NCI-H2107 treated with DMSO at 0.1 percent for 48 hours (cell line): ENCODE data around the gene IFIT1B.
"Not testable (repeated sequence)": the region's sequence is repeated elsewhere in the genome, so short reads cannot be mapped to it uniquely, and the experiment has no call there.

Source experiments
- DNase-seq: peaks from one replicate; lab custom pipeline; 2025; ENCODE audit not compliant: unreplicated experiment; lab: John Stamatoyannopoulos, UW

Gene IFIT1B

DNA sequence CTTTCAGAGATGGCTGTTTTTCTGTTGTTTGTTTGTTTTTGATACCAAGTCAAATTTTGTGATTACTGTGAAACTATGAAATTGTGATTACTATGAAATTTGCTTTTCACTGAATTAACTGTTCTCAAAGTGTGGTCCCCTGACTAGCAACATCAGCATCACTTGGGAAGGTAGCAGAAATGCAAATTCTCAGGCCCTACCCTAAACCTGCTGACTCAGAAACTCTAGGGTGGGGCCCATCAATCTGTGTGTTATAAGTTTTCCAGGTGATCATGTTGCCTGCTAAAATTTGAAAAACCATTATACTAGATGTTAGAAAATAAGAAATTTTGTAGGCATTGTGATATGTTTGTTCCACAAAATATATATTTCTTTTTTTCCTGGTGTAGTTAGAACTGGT lies 1.2 kb downstream of the IFIT1B start:
- no peak for DNase-seq

DNA sequence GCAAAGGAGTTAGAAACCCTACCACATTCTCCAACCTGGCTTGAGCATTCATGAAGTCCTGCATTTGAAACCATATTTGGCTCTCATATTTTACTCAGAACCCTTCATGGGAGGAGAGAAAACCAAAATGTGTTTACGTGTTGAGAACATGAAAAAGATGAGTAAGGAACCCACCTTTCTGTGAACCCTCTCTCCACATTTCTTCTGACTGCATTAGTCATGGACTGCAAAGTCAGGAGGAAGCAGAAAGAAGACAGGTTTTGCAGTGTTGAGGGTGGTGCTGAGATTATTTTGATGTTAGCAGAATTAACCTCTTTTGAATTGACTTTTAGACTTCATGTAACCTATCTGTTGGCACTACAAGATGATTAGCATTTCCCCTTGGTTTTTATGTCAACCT lies 4.9 kb downstream of the IFIT1B start:
- no peak for DNase-seq

DNA sequence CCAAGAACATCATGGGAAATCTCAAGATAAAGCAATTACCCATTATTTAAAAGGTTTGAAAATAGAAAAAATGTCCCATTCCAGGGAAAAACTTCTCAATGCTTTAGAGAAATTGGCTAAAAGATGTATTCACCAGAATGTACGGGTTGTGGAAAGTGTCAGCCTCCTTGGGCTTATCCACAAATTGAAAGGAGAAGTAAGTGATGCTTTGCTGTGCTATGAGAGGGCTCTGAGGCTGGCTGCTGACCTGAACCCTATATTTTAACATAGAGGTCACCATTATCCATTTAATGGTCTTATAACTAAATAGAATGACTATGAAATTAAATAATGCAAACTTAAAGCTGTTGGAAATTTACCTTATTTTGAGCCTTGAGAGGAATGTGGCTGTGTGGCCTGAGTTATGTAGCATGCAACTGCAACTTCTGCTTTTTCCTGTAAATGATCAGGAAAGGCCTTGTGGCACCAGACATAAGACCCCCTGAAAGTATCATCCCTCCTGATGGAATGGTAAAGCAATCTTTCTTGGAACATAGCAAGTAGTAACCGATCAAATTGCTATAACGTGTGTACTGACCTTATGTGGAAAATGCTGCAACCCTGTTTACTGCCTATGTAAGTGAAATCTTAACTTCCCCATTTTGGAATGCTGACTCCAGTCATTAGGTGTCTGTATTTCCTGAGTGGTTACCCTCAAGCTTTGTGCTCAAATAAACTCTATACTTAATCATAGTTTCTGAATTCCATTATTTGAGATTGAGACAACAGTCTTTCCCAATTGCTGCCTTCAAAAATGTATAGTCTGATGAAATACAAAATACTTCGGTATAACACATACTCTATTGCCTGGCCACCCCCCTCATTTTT lies 6.9 kb downstream of the IFIT1B start:
- DNase-seq, result no peak

DNA sequence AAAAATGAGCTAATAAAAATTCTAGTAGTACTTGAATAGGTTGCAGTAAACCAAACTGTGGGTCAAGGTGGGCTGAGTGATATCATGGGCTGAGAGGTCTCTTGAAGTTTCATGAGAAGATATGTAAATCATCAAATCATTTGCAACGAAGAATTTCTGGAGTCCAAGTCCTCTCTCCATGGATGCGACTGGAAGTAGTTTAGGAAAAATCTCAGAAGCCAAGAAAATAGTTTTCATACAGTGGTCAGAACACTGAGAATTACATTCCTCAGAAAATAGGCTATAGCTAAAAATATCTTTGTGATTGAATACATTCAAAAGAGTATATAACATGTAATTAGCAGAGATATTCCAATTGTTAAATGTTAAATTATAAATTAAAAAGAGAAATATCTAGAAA lies 10.9 kb downstream of the IFIT1B start:
- DNase-seq, result no peak

DNA sequence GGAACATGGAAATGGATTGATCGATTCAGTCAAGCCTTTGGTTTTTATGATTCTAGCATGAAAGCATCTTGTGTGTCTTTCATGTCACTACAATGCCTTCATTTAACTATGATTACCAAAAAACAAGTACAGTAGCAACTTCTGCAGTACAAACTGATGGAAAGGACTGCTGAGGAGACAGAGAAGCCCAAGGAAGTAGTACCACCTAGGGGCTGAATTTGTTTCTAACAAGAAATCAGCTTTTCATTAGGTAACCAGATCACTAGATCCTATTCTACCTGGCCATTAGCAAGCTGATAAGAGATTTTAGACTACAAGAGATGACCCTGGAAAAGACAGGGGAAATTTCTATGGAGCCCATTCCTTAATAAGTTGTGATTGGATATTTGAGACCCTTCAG lies 11.4 kb downstream of the IFIT1B start:
- no peak for DNase-seq

DNA sequence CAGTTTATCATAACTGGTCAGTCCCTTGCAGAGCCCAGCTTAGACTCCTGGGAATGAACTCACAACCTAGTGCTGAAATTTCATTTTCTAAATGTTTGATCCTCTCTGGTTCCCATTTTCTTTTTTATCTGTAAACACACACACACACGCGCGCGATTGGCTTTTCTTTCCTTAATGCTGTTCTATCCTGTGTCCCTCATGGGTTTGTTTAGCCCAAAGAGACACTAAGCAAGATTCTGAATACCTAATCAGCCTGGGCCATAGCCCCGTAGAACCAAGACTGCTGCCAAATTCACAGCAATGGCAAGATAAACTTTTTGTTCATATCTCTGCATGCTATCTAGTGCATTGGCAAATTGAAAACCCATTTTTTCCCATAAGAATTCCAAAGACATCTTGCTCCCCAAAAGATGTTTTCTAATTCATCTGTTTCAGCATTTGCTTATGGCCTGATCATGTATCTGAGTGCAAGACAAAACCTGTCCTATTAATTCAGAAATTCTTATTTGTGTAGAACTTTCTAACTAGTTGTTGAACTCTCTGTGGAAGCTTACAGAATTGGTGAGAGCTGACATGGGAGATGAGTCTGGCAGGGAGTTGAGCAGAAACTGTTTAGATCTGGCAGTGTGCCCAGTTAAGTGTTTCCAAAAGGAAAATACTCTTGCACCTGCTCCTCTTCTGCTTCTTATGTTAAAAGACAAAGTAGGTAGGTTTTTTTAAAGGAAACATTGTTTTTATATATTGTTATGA lies 12.8 kb downstream of the IFIT1B start:
- DNase-seq, result no peak

DNA sequence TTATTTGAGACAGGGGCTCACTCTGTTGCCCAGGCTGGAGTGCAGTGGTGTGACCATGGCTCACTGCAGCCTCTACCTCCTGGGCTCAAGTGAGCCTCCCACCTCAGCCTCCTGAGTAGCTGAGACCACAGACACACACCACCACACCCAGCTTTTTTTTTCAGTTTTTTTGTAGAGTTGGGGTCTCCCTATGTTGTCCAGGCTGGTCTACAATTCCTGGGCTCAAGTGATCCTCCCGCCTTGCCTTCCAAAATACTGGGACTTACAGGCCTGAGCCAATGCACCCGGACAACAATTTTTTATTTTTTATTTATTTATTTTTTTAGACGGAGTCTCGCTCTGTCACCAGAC lies 13.3 kb downstream of the IFIT1B start:
- DNase-seq, result not testable (repeated sequence)

DNA sequence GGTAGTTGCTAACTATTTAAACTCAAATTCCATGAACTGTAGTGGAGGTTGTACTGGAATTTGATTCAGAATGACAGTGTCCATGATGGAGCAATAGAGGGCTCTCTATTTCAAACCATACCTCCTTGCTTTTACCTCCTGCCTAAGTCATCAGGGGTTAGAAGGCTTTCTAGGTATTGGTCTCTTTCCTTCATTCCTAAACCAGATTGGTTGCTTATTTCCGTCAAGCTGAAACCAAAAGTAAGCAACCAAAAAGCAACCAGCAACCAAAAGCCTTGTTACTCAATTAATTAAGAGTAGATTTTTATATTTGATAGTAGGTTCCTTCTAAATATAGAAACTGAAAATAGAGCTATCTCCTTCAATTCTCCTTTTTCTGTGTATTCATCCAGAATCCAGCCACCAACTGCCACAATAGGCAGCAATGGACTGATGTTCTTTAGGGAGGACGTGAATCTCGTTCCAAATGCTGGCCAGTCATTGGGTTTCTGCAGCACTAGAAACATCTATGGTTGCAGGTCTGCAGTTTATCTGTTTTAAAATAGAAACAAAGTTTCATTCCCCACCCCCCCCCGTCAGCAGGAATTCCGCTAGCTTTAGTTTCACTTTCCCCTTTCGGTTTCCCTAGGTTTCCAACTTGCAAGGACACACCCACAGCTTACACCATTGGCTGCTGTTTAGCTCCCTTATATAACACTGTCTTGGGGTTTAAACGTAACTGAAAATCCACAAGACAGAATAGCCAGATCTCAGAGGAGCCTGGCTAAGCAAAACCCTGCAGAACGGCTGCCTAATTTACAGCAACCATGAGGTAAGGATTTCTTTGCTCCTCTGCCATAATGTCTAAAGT lies 14.3 kb downstream of the IFIT1B start, which contains the start of gene IFIT1:
IFIT1 (plus strand) TSS at position 717 of the 850 bp plus-strand sequence; CDS start at position 807, 90 bp downstream.
- peak; percentile 44 for DNase-seq

DNA sequence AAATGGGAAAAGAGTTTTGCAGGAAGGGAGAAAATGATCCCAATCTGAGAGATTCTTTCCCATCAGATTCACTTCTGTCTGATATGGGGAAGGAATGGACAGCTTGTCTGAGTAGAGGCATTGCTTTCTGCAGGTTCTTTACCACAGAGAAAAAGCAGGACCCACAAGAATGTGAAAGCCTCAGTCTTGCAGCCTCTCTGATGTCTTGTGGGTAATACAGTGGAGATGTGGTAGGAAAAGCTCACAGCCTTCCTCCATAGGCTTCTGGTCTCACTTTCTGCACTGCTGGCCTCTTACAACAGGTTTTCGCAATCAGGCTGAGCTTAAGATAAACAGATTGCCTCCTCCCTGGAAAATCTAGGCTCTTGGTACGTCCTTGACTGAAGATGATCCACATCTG lies 15.1 kb downstream of the IFIT1B start:
- DNase-seq, result no peak

DNA sequence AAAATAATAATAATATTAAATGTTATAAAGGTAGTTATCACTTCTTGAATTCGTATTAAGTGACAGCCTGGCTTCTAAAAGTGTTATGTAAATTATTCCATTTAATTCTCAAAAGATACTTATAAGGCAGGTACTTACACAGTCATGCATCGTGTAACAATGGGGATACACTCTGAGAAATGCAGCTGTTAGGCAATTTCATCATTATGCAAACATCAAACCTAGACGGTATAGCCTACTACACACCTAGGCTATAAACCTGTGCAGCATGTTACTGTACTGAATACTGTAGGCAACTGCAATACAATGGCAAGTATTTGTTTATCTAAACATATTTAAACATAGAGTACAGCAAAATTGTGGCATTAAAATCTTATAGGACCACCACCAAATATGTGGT lies 16.0 kb downstream of the IFIT1B start:
- no peak for DNase-seq

DNA sequence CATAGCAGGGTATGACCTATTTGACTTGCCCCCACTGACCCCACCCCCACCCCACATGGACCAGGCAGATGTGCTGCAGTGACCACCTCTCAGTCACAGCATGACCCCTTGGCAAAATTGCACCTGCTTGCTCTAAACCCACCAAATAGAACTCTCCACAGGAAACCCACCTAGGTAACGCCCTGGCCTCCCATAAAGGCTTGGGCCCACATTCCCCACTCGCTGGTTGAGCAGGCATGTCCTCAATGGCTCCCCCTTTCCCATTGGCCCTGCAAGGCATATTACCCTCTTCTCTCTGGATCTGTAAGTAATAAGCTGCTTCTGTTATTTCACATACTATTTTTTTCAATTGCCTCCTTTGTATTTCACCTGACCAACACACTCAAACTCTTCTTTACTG lies 17.3 kb downstream of the IFIT1B start:
- DNase-seq, result no peak

DNA sequence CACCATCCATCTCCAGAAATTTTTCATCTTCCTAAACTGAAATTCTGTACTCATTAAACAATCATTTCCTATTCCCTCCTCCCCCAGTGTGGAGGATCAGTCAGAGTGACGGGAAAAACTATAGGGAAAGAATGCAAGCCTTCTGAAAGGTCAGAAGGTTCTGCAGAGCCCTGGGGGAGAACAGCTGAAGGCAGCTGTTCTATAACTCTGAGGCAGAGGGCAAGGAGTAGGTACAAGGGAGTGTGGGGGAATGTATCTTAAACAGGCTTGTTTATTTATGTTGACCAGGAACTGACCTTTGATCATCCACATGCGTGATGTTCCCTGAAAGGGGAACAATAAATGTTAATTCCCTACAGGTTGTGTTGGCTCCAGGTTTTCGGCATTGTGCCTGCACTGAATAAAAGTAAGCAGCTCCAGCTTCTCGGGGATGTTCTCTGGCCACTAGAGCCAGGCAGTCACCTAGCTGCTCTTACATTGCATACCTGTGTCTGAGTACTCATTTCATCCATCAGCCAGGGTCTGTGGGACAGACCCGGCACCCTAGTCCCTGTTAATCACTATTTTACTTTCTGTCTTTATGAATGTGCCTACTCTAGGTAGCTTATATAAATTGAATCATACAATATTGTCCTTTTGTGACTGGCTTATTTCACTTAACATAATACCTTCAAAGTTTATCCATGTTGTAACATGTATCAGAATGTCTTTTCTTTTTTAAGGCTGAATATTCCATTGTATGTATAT lies 20.3 kb downstream of the IFIT1B start:
- no peak for DNase-seq

DNA sequence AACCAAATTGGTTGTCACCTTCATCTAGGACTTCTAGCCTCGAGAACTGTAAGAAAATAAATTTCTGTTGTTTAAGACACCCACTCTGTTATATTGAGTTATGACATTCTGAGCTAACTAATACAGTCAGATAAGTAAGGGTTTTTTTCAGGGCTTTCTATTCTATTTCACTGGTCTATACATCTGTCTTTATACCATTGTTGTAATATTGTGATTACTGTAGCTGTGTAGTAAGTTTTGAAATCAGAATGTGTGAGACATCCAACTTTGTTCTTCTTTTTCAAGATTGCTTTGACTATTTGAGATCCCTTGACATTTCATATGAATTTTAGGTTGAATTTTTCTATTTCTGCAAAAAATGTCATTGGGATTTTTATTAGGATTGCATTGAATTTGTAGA lies 22.1 kb downstream of the IFIT1B start:
- DNase-seq, result no peak

DNA sequence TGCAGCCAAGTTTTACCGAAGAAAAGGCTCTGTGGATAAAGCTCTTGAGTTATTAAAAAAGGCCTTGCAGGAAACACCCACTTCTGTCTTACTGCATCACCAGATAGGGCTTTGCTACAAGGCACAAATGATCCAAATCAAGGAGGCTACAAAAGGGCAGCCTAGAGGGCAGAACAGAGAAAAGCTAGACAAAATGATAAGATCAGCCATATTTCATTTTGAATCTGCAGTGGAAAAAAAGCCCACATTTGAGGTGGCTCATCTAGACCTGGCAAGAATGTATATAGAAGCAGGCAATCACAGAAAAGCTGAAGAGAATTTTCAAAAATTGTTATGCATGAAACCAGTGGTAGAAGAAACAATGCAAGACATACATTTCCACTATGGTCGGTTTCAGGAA lies 25.2 kb downstream of the IFIT1B start:
- DNase-seq, result no peak

DNA sequence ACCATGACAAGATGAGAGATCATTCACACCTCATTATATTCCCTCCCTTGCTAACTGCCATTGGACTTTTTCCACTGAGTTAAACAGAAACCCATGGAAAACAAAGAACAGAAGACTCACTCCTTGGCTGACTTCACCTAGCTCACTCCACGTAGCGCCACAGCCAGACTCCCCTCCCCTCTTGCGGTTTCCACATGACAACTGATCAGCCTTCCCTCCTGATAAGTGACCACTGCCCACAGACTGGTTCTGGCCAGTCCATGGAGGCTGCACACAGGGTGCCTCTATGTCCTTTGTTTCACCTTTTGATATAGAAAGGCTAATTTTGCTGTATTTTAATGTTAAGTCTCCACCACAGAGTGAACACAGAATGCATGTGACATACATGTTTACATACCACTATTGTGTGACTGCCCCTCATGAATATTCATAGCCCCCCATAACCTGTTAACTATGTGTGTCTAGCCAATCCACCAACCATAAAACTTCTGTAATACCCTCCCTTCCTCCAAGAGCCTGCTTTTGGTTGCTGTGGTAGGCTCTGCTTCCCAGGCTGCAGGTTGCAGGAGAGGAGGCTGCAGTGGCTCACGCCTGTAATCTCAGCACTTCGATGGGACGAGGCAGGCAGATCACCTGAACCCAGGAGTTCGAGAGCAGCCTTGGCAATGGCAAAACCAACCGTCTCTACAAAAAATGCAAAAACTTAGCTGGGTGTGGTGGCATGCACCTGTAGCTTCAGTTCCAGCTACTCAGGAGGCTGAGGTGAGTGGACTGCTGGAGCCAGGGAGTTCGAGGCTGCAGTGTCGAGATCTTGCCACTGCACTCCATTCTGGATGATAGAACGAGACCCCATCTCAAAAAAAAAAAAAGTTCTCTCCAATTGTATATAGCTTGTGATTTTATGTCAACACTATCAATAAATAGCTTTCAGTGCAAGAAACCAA lies 26.5 kb downstream of the IFIT1B start:
- no peak for DNase-seq

DNA sequence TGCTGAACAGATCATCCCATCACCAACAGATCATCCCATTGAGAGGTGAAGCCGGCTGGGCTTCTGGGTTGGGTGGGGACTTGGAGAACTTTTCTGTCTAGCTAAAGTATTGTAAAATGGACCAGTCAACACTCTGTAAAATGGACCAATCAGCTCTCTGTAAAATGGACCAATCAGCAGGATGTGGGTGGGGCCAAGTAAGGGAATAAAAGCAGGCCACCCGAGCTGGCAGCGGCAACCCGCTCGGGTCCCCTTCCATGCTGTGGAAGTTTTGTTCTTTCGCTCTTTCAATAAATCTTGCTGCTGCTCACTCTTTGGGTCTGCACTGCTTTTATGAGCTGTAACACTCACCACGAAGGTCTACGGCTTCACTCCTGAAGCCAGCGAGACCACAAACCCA lies 28.3 kb downstream of the IFIT1B start:
- DNase-seq, result not testable (repeated sequence)

DNA sequence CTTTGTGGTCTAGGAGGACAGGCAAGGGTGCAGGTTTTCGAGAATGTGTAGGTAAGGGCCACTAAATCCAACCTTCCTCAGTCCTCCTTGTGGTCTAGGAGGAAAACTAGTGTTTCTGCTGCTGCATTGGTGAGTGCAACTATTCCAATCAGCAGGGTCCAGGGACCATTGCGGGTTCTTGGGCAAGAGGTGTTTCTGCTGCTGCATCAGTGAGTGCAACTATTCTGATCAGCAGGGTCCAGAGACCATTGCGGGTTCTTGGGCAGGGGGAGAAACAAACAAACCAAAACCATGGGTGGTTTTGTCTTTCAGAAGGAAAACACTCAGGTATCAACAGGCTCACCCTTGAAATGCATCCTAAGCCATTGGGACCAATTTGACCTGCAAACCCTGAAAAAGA lies 29.9 kb downstream of the IFIT1B start:
- DNase-seq, result not testable (repeated sequence)

DNA sequence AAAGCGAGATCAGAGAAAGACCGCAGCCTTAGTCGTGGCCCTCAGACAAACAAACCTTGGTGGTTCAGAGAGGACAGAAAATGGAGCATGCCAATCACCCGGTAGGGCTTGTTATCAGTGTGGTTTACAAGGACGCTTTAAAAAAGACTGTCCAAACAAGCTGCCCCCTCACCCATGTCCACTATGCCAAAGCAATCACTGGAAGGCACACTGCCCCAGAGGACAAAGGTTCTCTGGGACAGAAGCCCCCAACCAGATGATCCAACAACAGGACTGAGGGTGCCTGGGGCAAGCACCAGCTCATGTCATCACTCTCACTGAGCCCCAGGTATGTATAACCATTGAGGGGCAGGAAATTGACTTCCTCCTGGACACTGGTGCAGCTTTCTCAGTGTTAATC lies 31.4 kb downstream of the IFIT1B start:
- DNase-seq, result not testable (repeated sequence)

DNA sequence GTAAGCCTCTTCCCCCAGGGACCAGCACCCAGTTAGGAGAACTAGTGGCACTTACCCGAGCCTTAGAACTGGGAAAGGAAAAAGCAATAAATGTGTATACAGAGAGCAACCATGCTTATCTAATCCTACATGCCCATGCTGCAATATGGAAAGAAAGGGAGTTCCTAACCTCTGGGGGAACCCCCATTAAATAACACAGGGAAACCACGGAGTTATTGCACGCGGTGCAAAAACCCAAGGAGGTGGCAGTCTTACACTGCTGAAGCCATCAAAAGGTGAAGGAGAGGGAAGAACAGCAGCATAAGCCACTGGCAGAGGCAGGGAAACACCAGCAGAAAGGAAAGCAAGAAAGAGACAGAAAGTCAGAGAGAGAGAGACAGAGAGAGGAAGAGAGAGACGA lies 32.7 kb downstream of the IFIT1B start:
- DNase-seq, result not testable (repeated sequence)

DNA sequence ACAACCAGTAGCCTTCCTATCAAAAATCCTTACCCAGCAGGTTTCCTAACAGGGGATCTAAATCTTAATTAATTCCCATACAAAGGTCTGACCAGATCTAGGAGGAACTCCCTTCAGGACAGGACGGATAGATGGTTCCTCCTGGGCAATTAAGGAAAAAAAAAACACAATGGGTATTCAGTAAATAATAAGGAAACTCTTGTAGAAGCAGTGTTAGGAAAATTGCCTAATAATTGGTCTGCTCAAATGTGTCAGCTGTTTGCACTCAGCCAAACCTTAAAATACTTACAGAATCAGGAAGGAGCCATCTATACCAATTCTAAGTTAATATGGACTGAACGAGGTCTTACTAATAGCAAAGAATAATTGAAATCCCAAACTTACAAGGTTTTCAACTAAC lies 33.3 kb downstream of the IFIT1B start:
- not testable (repeated sequence) for DNase-seq
